ENCODE results near the gene ALDH2.
A peak's percentile ranks its signal among the peaks of the same experiment; 100 is the strongest.
"Not testable (repeated sequence)": the region's sequence is repeated elsewhere in the genome, so short reads cannot be mapped to it uniquely, and the experiment has no call there.

ALDH2 gene

DNA sequence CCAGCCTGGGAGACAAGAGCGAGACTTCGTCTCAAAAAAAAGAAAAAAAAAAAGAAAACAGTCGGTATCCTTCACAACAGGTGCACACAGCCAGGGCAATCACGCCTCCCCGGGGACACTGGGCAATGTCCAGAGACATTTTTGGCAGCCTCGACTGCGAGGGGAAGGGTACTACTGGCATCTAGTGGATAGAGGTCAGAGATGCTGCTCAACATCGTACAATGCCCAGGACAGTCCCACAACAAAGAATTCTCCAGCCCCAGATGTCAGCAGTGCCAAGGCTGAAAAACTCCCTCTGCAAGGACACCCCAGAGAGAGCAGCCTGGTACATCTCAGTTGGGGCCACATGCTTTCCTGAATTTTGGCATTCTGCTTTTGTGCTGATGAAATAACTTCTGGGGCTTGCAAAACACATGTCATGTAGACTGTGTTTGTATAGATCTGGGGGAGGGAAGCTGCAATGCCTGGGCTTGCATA lies 21.5 kb downstream of the ALDH2 start:
- DNase-seq (ENCODE audit: low read depth in 2 of 2) = peak; percentile 39 to 40

DNA sequence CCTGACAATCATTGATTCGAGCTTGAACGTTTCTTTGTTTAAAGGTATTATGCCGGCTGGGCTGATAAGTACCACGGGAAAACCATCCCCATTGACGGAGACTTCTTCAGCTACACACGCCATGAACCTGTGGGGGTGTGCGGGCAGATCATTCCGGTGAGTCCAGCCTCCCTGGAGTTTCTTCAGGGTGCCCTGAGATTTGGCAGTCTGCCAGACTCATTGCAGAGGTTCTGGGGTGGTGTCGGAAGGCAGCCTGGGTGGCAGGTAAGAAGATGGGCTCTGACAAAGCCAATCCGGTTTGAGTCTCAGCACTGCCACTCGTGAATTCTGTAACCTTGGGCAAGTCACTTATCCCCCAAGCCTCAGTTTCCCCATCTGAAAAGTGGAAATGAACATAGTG lies 23.0 kb downstream of the ALDH2 start:
- no peak for DNase-seq (ENCODE audit: low read depth in 2 of 2)

DNA sequence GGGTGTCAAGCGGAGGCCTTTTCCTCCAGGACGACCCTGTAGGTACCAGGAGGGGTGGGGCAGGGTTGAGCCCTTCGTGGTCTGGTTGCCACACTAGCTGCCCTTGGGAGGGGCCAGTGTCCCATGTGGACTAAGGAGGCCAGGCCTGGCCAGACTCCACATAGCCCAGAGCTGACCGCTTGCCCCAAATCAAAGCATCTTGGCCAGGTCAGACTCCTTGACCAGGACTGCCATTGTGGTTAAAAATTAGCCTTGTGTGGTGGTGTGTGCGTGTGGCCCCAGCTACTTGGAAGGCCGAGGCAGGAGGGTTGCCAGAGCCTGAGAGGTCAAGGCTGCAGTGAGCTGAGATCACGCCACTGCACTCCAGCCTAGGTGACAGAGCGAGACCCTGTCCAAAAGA lies 24.8 kb downstream of the ALDH2 start:
- no peak for DNase-seq (ENCODE audit: low read depth in 2 of 2)

DNA sequence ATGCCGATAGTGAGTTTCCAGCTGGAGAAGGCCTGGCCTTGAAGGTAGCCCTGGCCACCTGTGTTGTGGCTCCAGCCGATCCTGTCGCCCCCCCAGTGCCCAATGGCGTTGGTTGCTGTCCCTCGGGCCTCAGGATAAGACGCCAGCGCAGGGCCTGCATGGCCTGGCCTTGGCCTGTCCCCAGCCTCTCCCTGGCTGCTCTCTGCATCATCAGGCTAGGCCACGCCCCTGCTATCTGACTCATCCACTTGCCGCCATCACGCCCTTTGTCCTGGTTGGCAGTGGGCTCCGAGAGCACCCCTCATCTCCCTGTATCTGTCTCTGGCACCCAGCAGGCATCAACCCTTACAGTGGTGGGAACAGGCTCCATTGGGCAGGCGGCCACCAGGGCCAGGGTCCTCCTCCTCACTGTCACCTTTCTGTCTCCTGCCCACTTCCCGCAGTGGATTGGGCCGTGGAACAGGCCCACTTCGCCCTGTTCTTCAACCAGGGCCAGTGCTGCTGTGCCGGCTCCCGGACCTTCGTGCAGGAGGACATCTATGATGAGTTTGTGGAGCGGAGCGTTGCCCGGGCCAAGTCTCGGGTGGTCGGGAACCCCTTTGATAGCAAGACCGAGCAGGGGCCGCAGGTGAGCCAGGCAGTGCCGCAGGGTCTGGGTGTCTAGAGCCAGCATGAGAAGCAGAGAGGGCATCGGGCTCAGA lies 25.6 kb downstream of the ALDH2 start:
- DNase-seq (ENCODE audit: low read depth in 2 of 2) = no peak

DNA sequence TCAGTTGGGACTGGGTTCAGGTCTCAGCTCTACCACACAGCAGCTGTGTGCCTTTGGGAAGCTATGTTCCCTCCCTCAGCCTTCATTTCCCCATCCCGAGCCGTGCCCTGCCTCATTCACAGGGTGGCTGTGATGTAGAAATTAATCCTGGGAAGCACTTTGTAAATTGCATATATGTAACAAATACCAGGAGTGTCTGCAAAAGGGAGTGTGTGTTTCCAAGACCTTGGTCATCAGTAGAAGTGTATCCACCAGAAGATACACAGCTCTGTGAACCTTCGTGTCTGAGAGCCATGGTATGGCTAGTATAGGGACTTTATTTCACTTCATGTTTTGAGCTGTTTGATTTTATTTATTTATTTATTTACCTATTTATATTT lies 26.1 kb downstream of the ALDH2 start:
- no peak for DNase-seq (ENCODE audit: low read depth in 2 of 2)

DNA sequence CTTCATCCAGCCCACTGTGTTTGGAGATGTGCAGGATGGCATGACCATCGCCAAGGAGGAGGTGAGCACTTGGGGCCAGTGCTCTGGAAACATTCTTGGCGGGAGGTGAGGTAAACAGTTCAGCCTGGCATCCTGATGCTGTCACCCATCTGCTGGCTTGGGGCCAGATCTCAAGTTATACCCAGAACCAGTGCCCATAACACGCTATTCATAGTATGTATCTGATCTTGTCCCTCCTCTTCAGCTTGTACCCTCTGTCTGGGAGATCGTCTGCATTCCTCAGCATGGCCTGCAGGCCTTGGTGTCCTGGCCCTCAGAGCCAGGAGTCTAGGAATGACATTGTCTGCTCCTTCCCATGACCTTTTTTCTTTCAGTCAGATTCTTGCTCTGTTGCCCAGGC lies 31.4 kb downstream of the ALDH2 start:
- no peak for DNase-seq (ENCODE audit: low read depth in 2 of 2)

DNA sequence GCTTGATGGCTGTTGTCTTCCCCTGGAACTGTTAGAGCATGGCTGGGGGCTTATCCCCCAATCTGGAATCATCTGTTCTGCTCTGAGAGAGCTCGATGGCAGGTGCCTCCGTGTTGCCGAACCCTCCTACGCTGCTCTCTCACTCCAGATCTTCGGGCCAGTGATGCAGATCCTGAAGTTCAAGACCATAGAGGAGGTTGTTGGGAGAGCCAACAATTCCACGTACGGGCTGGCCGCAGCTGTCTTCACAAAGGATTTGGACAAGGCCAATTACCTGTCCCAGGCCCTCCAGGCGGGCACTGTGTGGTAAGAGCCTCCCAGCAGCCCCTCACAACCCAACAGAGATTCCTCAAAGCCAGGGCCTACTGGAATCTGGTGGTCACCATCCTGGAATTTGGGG lies 33.0 kb downstream of the ALDH2 start:
- no peak for DNase-seq (ENCODE audit: low read depth in 2 of 2)

DNA sequence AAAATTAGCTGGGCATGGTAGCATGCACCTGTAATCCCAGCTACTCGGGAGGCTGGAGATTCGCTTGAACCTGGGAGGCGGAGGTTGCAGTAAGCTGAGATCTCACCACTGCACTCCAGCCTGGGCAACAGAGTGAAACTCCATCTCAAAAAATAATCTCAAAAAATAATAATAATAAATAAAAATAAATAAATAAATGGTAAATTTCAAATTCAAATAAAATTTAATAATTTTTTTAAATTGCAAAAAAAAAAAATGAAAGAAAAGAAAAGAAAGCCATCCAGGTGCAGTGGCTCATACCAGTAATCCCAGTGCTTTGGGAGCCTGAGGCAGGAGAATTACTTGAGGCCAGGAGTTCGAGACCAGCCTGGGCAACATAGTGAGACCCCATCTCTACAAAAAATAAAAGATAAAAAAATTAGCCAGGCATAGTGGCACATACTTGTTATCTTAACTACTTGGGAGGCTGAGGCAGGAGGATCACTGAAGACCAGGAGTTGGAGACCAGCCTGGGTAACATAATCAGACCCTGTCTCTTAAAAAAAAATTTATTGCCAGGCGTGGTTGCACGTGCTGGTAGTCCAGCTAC lies 36.4 kb downstream of the ALDH2 start:
- DNase-seq (ENCODE audit: low read depth in 2 of 2) = no peak

DNA sequence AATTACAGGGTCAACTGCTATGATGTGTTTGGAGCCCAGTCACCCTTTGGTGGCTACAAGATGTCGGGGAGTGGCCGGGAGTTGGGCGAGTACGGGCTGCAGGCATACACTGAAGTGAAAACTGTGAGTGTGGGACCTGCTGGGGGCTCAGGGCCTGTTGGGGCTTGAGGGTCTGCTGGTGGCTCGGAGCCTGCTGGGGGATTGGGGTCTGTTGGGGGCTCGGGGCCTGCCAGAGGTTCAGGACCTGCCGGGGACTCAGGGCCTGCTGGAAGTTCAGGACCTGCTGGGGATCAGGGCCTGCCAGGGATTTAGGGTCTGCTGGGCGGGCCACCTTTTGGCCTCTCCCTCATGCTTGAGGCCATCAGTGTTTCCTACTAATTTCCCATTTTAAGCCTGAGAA lies 37.1 kb downstream of the ALDH2 start:
- DNase-seq (ENCODE audit: low read depth in 2 of 2) = no peak

DNA sequence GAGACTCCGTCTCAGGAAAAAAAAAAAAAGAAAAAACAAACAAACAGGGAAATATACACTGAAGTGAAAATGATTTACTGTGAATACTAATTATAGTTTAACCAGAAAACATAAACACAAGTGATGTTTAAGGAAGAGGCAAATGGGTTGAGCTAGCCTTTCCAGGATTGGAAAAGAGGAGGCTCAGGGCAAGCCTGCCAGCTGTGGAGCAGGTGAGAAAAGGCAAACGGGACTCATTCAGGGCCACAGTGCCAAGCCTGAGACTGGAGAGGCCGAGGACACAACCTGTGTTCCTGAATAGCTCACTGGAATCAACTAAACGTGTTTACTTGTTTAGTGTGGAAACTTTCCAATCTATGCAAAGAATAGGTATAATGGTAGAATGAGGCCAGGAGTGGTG lies 39.6 kb downstream of the ALDH2 start:
- DNase-seq (ENCODE audit: low read depth in 2 of 2) = no peak

DNA sequence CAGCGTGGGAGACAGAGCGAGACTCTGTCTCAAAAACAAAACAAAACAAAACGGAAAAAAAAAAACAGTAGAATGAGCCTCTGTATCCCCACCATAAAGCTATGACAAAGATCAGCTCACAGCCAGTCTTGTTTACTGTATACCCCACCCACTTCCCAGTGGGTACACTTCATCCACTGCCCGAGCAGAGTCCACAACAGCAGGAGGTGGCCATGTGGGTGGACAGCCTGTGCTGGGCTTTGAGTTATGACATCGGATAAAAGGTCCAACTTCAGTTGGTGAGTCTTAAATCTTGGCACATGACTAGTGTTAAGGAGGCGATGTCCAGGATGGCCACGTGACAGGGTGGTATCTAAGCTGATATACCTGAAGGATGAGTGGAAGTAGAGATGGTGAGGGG lies 40.5 kb downstream of the ALDH2 start:
- DNase-seq (ENCODE audit: low read depth in 2 of 2) = no peak

DNA sequence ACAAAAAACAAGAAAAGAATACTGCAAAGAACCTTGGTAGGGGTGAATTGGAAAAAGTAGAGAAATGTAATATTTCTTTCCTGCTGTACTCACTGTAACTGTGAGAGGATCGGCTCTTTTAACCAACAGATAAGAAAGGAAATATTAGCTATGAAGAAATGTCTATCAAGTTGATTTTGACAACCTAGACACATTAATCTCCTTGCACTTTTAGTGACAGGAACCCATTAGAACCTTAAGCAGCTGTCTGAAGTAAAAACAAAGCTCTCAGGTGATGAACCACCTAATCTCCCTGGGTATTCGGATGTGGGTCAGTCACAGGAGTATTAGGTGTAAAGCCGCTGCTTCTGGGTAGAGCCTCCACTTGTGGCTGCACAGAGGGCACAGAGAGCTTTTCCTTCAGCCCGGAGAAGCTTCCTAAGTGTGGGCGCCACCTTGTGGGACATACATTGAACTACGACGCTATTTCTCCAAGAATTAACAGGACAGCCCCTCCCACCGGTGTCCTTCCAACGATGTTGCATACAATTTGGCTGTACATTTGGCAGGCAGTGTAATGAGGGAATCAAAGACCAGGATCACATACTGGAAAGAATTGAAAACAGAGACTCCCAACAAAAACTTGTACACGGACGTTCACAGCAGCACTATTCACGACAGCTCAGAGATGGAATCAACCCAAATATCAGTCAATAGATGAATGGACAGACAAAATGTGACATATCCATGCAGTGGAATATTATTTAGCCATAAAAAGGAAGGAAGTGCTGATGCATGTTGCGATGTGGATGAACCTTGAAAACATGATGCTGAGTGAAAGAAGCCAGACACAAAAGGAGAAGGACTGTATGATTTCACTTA lies 46.4 kb downstream of the ALDH2 start:
- peak; percentile 52 to 56 for DNase-seq (ENCODE audit: low read depth in 2 of 2)

DNA sequence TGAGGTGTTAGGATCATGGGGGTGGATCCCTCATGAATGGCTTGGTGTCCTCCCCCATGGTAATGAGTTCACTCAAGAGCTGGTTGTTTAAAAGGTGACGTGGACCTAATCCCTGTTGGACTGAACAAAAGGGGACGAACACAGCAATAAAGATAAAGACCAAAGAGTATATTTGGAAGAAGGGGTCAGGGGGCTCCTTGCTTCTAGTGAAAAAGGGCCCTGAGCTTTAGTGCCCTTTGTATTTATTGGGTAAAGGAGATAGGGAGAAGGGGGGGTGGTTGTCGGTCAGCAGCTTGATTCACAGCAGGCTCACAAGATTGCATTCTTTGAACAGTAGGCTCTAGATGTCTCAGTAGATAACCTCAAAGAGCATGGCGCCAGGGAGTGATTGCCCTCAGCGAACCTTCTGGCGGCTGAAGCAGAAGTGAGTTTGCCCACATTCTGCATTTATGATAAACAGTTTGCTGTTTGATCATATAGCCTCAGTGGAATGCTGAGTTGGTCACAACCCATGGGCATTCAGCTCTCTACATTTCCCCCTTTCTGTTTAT lies 49.4 kb downstream of the ALDH2 start:
- no peak for DNase-seq (ENCODE audit: low read depth in 2 of 2)

DNA sequence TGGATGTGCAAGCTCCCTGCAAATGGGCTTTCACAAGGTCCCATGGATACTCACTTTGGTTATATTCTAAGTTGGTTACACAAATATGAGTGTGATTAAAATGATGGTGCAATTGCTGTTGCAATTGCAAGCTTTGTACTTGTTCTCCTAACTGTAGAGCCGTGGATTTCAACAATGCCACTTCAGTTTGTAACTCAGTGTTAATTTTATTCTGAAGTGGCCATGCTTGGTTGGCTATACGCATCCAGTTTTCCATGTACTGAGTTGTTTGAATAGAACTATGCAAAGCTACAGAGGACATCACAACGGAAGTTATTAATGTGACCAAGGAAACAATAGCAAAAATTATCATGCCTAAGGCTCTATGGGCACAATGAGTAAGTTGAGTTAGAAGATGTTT lies 50.2 kb downstream of the ALDH2 start:
- DNase-seq (ENCODE audit: low read depth in 2 of 2) = not testable (repeated sequence)

DNA sequence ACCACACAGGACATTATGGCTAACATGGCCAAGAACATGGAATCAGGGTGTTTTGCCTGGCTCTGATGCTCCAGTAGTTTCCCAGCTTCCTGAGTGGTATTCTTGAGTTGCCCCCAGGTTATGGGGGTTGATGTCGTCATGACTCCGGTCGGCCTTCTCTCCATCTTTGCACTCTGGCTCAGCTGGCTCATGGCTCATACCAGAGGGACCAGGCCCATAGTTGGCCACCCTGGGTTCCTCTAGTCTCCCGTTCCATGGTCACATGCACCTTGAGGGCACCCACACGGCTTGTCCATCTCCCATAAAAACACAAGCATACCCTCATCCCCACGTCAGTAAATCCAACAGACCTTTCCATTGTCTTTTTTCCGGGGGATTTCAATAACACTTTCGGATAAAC lies 51.6 kb downstream of the ALDH2 start:
- no peak for DNase-seq (ENCODE audit: low read depth in 2 of 2)

DNA sequence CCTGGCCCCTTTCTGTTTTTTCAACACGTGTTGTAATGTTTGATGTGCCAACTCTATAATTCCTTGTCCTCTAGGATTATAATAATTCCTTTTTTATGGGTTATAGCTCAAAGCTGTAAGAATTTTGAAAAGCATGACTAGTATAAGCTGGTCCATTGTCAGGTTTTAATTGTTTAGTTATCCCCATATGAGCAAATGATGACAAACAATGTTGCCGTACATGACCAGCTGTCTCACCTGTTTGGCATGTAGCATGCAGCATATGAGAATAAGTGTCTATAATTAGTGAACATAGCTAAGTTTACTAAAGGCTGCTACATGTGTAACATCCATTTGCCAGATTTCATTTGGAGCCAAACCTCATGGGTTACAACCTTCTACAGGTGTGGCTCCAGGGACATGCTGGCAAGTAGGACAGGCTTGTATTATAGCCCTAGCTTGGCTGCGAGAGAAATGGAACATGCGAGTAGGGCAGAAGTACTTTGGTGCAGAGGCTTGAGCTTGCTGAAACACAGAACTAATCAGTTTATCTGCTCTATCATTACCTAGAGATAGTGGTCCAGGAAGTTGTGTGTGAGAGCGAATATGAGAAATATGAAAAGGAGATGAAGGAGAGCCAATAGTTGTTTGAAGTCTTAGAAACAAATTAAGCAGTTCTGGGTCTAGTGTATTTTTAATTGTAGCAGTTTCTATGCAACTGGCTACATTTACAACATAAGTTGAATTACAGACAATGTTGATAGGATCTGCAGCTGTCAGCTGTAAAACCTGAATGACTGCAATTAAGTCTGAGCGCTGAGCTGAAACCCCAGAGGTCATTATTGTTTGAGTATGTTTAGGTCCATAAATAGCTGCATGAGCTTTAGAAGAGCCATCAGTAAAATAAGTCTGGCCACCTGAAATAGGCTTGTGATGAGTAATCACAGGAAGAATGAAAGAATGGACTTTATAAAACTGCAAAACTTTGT lies 52.7 kb downstream of the ALDH2 start:
- DNase-seq (ENCODE audit: low read depth in 2 of 2) = no peak

DNA sequence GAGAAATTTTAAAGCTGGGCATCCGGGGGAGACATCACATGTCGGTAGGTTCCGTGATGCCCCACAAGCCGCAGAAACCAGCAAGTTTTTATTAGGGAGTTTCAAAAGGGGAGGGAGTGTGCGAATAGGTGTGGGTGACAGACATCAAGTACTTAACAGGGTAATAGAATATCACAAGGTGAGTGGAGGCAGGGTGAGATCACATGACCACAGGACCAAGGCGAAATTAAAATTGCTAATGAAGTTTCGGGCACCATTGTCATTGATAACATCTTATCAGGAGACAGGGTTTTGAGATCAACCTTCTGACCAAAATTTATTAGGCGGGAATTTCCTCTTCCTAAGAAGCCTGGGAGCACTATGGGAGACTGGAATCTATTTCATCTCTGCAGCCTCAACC lies 54.1 kb downstream of the ALDH2 start:
- DNase-seq (ENCODE audit: low read depth in 2 of 2) = not testable (repeated sequence)

DNA sequence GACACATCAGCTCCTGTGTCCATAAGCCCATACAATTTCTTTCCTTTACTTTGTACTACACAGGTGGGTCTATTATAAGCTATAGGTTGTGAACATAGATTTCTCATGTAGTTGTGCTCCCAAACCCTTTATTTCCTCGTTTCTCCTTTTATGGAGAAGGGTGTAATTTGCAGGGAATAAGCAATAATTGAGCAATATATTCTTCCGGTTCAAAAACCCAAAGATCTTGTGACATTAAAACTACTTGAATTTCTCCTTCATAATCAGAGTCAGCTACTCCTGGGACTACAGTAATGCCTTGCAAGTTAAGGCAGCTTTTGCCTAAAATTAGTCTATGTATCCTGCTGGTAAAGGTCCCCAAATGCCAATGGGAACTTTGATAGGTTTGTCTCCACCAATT lies 56.2 kb downstream of the ALDH2 start:
- DNase-seq (ENCODE audit: low read depth in 2 of 2) = no peak

DNA sequence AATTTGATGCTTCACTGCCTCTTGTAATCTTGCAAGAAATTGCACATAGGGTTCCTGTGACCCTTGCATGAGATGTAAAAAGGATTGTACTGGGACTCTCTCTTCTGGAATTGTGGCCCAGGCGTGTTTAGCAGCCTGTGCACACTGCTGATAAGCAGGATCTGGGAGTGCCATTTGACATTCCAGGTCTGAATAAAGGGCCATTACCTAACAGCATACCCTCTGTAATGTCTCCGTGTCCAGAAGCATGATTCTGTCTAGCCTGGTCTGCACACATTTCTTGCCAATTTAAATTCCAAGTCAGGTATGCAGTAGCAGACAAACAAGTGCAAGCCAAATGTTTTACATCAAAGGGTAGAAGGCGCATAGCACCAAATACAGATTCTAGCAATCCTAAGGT lies 57.2 kb downstream of the ALDH2 start:
- DNase-seq (ENCODE audit: low read depth in 2 of 2) = no peak

DNA sequence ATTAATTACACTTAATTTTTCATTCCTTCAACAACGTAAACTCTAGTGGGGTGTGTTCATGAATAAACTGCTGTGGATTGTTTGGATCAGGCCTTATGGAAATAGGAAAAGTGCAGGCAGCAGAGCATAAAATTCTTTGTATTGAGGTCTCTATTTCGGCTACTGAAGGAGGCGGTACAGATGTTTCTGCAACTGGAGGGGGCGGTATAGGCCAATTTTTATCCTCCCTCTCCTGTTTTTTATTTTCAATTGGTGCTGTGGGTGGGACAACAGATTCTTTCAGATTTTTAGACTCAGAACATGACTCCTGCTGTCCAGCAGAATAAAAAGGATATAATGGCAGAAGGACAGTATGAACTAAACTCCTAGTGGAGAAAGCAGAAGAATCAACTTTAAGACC lies 57.6 kb downstream of the ALDH2 start:
- not testable (repeated sequence) for DNase-seq (ENCODE audit: low read depth in 2 of 2)

DNA sequence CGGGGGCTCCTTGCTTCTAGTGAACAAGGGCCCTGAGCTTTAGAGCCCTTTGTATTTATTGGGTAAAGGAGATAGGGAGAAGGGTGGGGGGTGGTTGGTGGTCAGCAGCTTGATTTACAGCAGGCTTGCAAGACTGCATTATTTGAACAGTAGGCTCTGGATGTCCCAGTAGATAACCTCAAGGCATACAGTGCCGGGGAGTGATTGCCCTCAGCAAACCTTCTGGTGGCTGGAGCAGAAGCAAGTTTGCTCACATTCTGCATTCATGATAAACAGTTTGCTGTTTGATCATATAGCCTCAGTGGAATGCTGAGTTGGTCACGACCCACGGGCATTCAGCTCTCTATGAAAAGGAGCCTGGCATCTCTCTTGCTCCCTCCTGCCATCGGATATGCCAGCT lies 58.8 kb downstream of the ALDH2 start:
- DNase-seq (ENCODE audit: low read depth in 2 of 2) = no peak
